Heart right ventricle (tissue), 16 donors: ENCODE results near the gene CTBP2. TPM values are rescaled to one million over a fixed set of nuclear protein-coding genes. Genes with fewer than 3 reads are reported as not detected.

ENCODE experiments used
- ATAC-seq, 8 donors: fragments of 200-7000 bp; cut with Tn5 transposase; one replicate each; pipeline ENCODE4 v1.9.1; 2020; ENCODE audit warnings: mild to moderate bottlenecking in 8 of 8, moderate library complexity in 8 of 8, moderate number of reproducible peaks in 1 of 8
- DNase-seq, 2 donors: peaks; one replicate each; pipeline ENCODE4 v3.0.0-alpha.2; 2020
- H3K27ac ChIP-seq, 10 donors: fragments of 200-600 bp; sonication (generic) in 2 of 10; one replicate each; pipeline versions ENCODE4 v1.5.0 to v1.8.0; 2020 to 2022; ENCODE audit warnings: mild to moderate bottlenecking in 3 of 10
- H3K27me3 ChIP-seq, 7 donors: fragments of 200-600 bp; one replicate each; pipeline ENCODE4 v1.8.0; 2021 to 2022; ENCODE audit warnings: mild to moderate bottlenecking in 2 of 7
- H3K36me3 ChIP-seq, 9 donors: fragments of 200-600 bp; sonication (generic) in 1 of 9; one replicate each; pipeline versions ENCODE4 v1.5.0 to v1.8.0; 2020 to 2022; ENCODE audit warnings: mild to moderate bottlenecking in 2 of 9
- H3K4me1 ChIP-seq, 9 donors: fragments of 200-600 bp; sonication (generic) in 1 of 9; one replicate each; pipeline versions ENCODE4 v1.5.0 to v1.8.0; 2020 to 2022; ENCODE audit warnings: mild to moderate bottlenecking in 4 of 9
- H3K4me3 ChIP-seq, 10 donors: fragments of 200-600 bp; sonication (generic) in 2 of 10; one replicate each; pipeline versions ENCODE4 v1.5.0 to v1.8.0; 2020 to 2022; ENCODE audit warnings: mild to moderate bottlenecking in 7 of 10, moderate library complexity in 2 of 10
- H3K9me3 ChIP-seq, 11 donors: fragments of 200-600 bp in 10 of 11; sonication (generic) in 2 of 11; one replicate each; pipeline versions ENCODE4 v1.5.0 to v1.8.0; 2013 to 2022; ENCODE audit warnings: mild to moderate bottlenecking in 2 of 11, control low read depth in 1 of 11, moderate library complexity in 1 of 11
- WGBS, 2 donors: extraction: QIAGEN DNeasy Blood & Tissue Kit; methylation state at CpG; one replicate each; pipeline ENCODE4 v1.1.7; 2013; ENCODE audit warnings: inconsistent platforms in 1 of 2; 5-methylcytosine and 5-hydroxymethylcytosine counted together
- intact Hi-C, 10 donors: fragments of 100-400 bp; cut with DNase I; formaldehyde crosslinking; loops; one replicate each; pipeline versions ENCODE4 v1.11.1 to v1.14.2; 2022
- polyA plus RNA-seq, 2 donors: library from polyadenylated mRNA; stranded (reverse); fragments of 200-250 nt; gene quantifications; one replicate each; pipeline ENCODE4 v1.2.3, GENCODE V29; 2013
- total RNA-seq, 10 donors: library from RNA; stranded (reverse); fragmentation: NEBNext Ultra II Directional in 3 of 10; extraction: Animal tissue kit (Norgen Biotek cat#: 25700) in 3 of 10; gene quantifications; one replicate each; pipeline versions ENCODE4 v1.2.1 to v1.2.4, GENCODE V29; 2021 to 2023
- TF ChIP-seq, protein P1 (sequence below), 9 donors: fragments of 200-600 bp; sonication (generic) in 2 of 9; IDR thresholded peaks; one replicate each; pipeline versions ENCODE4 v1.5.0 to v1.8.0; 2021 to 2022; ENCODE audit warnings: antibody characterized with exemption in 9 of 9, mild to moderate bottlenecking in 5 of 9, moderate library complexity in 1 of 9
- donor health status: Arrhythmogenic right ventricular cardiomyopathy.
- donor health status: ischemic (EF 13 %, LVEDD 7.1; RV severe dilation, severe dysfunction).
- donor health status: healthy with polysubstance abuse.
- donor health status: DM: no; HTN: yes; CAD: no.
- donor health status: DM: no; HTN: no; CAD: no.
- donor health status: ischemic (EF 25% LVEDD 6.9; RV normal size, moderate dysfunction).
- donor health status: ischemic (EF 25% LVEDD 5.7; RV mildly dilated, moderate dysfunction).
- donor health status: healthy.
- donor health status: DM: yes; HTN: yes; CAD: no.
- donor health status: Ischemic cardiomyopathy.
- donor health status: ischemic (EF 35%, LVEDD 5.7; RV mildly dilated, moderate dysfunction).
- donor health status: nonischemic (EF 11% LVEDD 7.7; RV severe dilation, severe dysfunction).
- donor health status: DM: yes; HTN: yes; CAD: no.
- donor health status: PGD.
- donor health status: ischemic (EF 29% LVEDD 5.4; RV normal size, mild dysfunction).
- donor health status: nonischemic (EF 23%, LVEDD 6.1; RV moderate dilation, normal function).

The CTBP2 gene
- total and polyA plus RNA-seq, 12 donors: 14.7 to 36.2 (median 26.0) TPM

DNA sequence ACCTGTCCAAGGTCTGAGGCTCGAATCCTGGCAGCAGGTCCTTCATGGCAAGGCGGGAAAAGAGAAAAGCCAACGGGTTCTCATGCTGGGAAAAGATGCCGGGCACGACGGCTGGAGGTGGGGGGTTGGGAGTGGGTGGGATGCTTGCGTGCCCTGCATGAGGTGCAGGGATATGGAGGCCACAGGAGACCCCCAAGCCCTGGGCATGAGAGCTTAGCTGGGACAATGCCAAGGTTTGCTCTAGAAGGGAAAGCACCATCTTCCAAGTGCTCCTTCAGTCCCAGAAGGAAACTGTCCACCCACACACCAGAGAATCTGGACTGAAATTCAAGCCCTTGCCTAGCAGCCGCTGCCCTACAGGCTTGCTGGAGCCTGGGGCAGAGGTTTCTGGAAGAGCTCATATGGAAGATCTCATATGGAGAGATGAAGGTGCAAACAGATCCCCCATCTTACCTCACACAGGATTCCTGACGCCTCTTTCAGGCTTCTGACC lies 154.1 kb downstream of the CTBP2 start:
- Histone ChIP-seq H3K27ac (no peak overlapping the region), H3K27me3 (no peaks in the 10 kb centered on the region), H3K4me3 (no peak overlapping the region), H3K36me3 (peaks cover 0 to 56% (median 4%) of the 10 kb centered on the region in 9 donors), H3K9me3 (no peaks in the 10 kb centered on the region), H3K4me1 (peaks cover 20 to 68% (median 41%) of the 10 kb centered on the region in 9 donors)
- TF ChIP-seq, protein P1, sequence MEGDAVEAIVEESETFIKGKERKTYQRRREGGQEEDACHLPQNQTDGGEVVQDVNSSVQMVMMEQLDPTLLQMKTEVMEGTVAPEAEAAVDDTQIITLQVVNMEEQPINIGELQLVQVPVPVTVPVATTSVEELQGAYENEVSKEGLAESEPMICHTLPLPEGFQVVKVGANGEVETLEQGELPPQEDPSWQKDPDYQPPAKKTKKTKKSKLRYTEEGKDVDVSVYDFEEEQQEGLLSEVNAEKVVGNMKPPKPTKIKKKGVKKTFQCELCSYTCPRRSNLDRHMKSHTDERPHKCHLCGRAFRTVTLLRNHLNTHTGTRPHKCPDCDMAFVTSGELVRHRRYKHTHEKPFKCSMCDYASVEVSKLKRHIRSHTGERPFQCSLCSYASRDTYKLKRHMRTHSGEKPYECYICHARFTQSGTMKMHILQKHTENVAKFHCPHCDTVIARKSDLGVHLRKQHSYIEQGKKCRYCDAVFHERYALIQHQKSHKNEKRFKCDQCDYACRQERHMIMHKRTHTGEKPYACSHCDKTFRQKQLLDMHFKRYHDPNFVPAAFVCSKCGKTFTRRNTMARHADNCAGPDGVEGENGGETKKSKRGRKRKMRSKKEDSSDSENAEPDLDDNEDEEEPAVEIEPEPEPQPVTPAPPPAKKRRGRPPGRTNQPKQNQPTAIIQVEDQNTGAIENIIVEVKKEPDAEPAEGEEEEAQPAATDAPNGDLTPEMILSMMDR (IDR thresholded peaks at IDR 0.05): no peak
- 87 to 91% methylated on average over 9 of the region's 9 CpGs for WGBS, 2 donors
- intact Hi-C loops: loop anchor here in 3 of 10 donors (10.0 kb wide), 2 partner anchors 49 to 149 kb away; no protein-coding TSS in a partner anchor
- no peak for ATAC-seq
- DNase-seq: no peak

DNA sequence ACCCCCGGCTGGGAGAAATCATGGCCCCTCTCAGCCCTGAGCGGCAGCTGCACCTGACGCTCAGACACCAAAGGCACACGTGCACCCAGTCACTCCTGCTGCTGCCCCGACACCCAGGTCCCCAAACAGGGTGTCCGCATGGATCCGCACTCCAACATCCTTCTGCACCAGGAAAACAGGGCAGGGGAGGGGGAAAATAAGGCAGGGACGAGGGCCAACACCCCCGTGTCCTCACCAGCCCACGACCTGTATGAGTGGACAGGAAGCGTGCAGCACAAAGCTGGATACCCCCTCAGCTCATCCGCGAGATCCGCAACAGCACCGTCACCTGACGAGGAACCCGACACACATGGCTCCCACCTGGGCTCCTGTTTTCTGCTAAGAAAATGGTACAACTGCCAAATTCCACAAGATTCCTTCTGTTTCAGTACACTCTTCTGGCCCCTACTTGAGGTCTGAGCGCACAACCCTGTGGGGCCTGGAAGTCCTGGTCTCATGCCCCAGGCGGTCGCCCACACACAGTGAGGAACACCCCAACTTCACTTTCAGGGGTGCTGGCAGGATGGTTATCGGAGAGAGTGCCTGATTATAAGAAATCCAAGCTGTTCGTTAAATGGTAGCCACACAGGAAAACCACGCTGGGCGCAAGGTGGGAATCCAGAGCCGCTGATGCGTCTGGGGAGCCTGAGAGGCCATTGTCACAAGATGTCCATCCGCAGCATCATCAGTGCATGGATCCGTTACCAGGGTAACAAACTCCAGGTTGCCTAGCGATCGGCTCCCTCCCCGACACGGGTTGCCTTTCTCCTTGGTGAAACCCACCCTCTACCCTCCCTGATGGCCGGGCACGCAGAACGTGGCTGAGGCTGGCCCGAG lies 154.8 kb downstream of the CTBP2 start:
- intact Hi-C loops: loop anchor here in 3 of 10 donors (10.0 kb wide), 2 partner anchors 49 to 149 kb away; no protein-coding TSS in a partner anchor
- TF ChIP-seq, protein P1 (IDR thresholded peaks at IDR 0.05): no peak
- ATAC-seq (no peak), DNase-seq (no peak)
- H3K36me3 ChIP-seq: peaks cover 0 to 63% (median 4%) of the 10 kb centered on the region in 9 donors
- no peak overlapping the region for H3K27ac ChIP-seq
- H3K4me3 ChIP-seq: no peak overlapping the region
- no peaks in the 10 kb centered on the region for H3K27me3 ChIP-seq
- 92 to 96% methylated on average over 36 of the region's 36 CpGs for WGBS, 2 donors
- H3K4me1 ChIP-seq: peaks cover 22 to 68% (median 41%) of the 10 kb centered on the region in 9 donors
- no peaks in the 10 kb centered on the region for H3K9me3 ChIP-seq

DNA sequence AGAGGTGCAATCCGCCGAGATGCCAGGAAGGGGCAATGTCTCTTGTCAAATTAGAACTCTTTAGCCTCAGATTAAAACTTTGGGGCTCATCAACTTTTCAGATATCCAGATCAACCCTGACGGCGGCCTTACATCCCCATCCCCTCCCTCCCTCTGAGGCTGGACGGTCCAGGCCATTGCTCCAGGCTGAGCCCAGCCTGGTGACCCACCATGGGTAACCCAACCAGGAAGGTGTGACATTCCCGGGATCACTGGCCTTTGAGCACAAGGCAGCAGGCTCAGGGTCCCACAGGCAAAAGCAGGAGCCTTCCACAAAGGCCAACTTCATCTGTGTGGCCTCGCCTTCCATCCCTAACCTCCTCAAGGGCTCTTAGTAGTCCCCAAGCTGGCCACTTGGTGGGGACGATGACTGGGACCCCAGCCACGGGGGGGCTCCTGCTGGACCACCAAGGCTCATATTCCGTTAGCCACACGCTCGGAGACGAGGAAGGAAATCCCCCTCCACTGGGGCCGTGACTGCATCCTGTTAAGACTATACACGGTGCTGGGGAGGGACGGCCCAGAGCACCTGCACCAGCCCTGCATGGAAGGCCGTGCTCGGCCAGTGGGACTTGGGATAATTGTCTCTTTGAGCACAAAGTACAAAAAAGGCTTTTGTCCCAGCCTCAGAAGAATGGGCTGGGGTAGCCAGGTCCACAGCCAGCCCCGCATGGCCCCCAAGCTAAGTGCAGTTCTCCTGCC lies 155.6 kb downstream of the CTBP2 start:
- ATAC-seq: no peak
- intact Hi-C loops: loop anchor here in 4 of 10 donors (5.0 to 10.0 kb wide), 3 partner anchors 33 to 150 kb away; no protein-coding TSS in a partner anchor
- Histone ChIP-seq H3K36me3 (peaks cover 0 to 71% (median 4%) of the 10 kb centered on the region in 9 donors), H3K27ac (no peak overlapping the region), H3K4me1 (peaks cover 30 to 69% (median 44%) of the 10 kb centered on the region in 9 donors), H3K4me3 (no peak overlapping the region), H3K27me3 (no peaks in the 10 kb centered on the region), H3K9me3 (no peaks in the 10 kb centered on the region)
- WGBS, 2 donors: 82 to 85% methylated on average over 19 of the region's 19 CpGs
- TF ChIP-seq, protein P1 (IDR thresholded peaks at IDR 0.05): no peak
- DNase-seq: peak in 1 of 2 donors; percentile 2

DNA sequence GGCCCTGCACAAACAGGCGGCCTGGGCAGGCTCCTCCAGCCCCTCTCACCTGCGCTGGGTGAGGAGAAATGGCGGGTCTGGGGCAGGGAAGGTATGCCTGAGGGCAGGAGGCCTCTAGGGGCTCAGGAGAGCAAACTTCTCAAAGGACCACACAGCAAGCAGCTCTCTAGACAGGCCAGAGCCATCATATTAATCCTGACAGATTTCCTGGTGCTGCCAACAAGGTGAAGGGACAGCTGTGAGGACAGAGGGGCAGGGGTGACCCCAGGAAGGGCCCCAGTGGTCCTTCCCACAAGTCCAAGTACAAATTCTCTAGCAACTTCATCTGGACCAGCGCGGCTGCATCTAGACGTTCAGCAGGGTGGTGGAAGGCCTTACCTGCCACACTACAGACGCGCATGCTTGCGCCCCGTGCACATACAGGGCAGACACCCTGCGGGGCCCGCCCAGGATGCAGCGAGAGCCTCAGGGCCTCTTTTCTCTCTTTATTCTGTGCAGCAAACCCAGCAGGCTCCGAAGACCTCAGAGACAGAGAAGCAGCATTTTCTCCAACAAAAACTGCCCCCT lies 156.4 kb downstream of the CTBP2 start:
- peaks cover 0 to 77% (median 4%) of the 10 kb centered on the region in 9 donors for H3K36me3 ChIP-seq
- no peak for ATAC-seq
- WGBS, 2 donors: 93 to 97% methylated on average over 14 of the region's 14 CpGs

More for the DNA sequence above, 156.4 kb downstream of the CTBP2 start:
- Histone ChIP-seq H3K27me3 (no peaks in the 10 kb centered on the region), H3K4me1 (peaks cover 31 to 70% (median 51%) of the 10 kb centered on the region in 9 donors), H3K27ac (no peak overlapping the region), H3K9me3 (no peaks in the 10 kb centered on the region), H3K4me3 (no peak overlapping the region)
- peak in 1 of 2 donors; percentile 3 for DNase-seq
- intact Hi-C loops: loop anchor here in 4 of 10 donors (5.0 to 10.0 kb wide), 3 partner anchors 33 to 151 kb away; no protein-coding TSS in a partner anchor
- TF ChIP-seq, protein P1 (IDR thresholded peaks at IDR 0.05): no peak
